Stomach (tissue), 9 donors: ENCODE results near the gene EXOSC5. TPM values are rescaled to one million over a fixed set of nuclear protein-coding genes. Genes with fewer than 3 reads are reported as not detected.

ENCODE experiments used
- DNase-seq, 2 donors: peaks; one replicate each; pipeline versions ENCODE4 v3.0.0 to v3.0.0-alpha.2; 2013 to 2019
- H3K27ac ChIP-seq, 5 donors: fragments of 200-600 bp in 4 of 5; sonication (generic) in 4 of 5; one replicate each; pipeline ENCODE4 v1.5.1; 2013 to 2019; ENCODE audit warnings: mild to moderate bottlenecking in 1 of 5, moderate library complexity in 1 of 5
- H3K27me3 ChIP-seq, 3 donors: fragments of 200-600 bp; sonication (generic); one replicate each; pipeline ENCODE4 v1.5.1; 2017 to 2019; ENCODE audit warnings: mixed run types in 1 of 3
- H3K36me3 ChIP-seq, 4 donors: fragments of 200-600 bp; sonication (generic); 1 replicate in 3 of 4; 2 replicates in 1 of 4; pipeline ENCODE4 v1.5.1; 2016 to 2019
- H3K4me1 ChIP-seq, 4 donors: fragments of 200-600 bp; sonication (generic); one replicate each; pipeline ENCODE4 v1.5.1; 2016 to 2019
- H3K4me3 ChIP-seq, 4 donors: fragments of 200-600 bp; sonication (generic) in 3 of 4; one replicate each; pipeline ENCODE4 v1.5.1; 2016 to 2019; ENCODE audit warnings: mild to moderate bottlenecking in 1 of 4
- H3K9me3 ChIP-seq, 4 donors: fragments of 200-600 bp; sonication (generic); one replicate each; pipeline ENCODE4 v1.5.1; 2016 to 2019
- EP300 ChIP-seq: sonication (generic); formaldehyde crosslinking; IDR thresholded peaks from one replicate; pipeline ENCODE4 v1.6.1; 2017; ENCODE audit warnings: antibody characterized with exemption
- POLR2A ChIP-seq, 4 donors: fragments of 450-650 bp; IDR thresholded peaks; one replicate each; pipeline ENCODE4 v1.6.1; 2016; ENCODE audit warnings: antibody characterized with exemption in 4 of 4, control low read depth in 2 of 4, mild to moderate bottlenecking in 1 of 4, moderate library complexity in 1 of 4
- POLR2AphosphoS5 ChIP-seq, 3 donors: sonication (generic); formaldehyde crosslinking; IDR thresholded peaks; one replicate each; pipeline ENCODE4 v1.6.1; 2016; ENCODE audit warnings: antibody characterized with exemption in 3 of 3
- WGBS, 5 donors: extraction: QIAGEN DNeasy Blood & Tissue Kit in 3 of 5; methylation state at CpG; one replicate each; pipeline versions ENCODE4 v1.1.5 to v1.1.7; 2013 to 2018; 5-methylcytosine and 5-hydroxymethylcytosine counted together
- intact Hi-C: fragments of 100-400 bp; cut with DNase I; formaldehyde crosslinking; loops from one replicate; pipeline ENCODE4 v1.15.1; 2023; ENCODE audit warnings: low total_unique reads
- polyA plus RNA-seq, 3 donors: library from polyadenylated mRNA; stranded (reverse); fragments of 200-250 nt; gene quantifications; one replicate each; pipeline ENCODE4 v1.2.3, GENCODE V29; 2013
- total RNA-seq, 5 donors: library from RNA; depleted of rRNA; stranded (reverse); fragments of >200 nt; gene quantifications; one replicate each; pipeline versions ENCODE4 v1.1.0 to v1.2.3, GENCODE V29; 2014 to 2016
- TF ChIP-seq, protein P1 (sequence below), 7 experiments: fragments of 450-650 bp in 4 of 7; fragments of 200-600 bp in 3 of 7; sonication (generic) in 3 of 7; IDR thresholded peaks; one replicate each; pipeline ENCODE4 v1.5.1; 2016 to 2019; ENCODE audit warnings: antibody characterized with exemption in 7 of 7, control low read depth in 2 of 7, mild to moderate bottlenecking in 1 of 7
- donor health status: healthy with polysubstance abuse.
- donor health status: Bipolar disorder and iron deficiency.
- donor health status: healthy.

The EXOSC5 gene
- total and polyA plus RNA-seq, 8 donors, result 4.8 to 131 (median 23.9) TPM

DNA sequence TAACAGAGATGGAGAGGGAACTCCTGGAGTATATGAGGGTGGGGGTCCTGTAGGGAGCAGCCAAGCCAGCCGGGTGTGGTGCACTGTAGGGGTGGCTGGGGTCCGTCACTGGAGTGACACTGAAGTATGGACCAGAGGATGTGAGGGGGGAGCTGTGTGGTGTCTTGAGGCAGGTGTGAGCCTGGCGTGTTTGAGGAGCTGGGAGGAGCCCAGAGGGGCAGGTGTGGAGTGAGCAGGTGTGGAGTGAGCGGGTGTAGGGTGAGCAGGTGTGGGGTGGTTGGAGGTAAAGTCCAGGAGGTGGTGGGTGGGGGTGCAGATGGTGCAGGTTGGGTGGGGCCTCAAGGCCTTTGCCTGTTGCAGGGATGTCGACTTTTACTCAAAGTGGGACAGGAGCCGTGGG, 24.2 kb upstream of the EXOSC5 start:
- H3K27me3 ChIP-seq, result no peaks in the 10 kb centered on the region
- 71 to 87% (median 79%) methylated on average over 6 of the region's 6 CpGs for WGBS, 5 donors
- TF ChIP-seq POLR2AphosphoS5 (IDR thresholded peaks at IDR 0.05) (no peak), POLR2A (IDR thresholded peaks at IDR 0.05) (no peak), EP300 (no peak)
- TF ChIP-seq, protein P1, sequence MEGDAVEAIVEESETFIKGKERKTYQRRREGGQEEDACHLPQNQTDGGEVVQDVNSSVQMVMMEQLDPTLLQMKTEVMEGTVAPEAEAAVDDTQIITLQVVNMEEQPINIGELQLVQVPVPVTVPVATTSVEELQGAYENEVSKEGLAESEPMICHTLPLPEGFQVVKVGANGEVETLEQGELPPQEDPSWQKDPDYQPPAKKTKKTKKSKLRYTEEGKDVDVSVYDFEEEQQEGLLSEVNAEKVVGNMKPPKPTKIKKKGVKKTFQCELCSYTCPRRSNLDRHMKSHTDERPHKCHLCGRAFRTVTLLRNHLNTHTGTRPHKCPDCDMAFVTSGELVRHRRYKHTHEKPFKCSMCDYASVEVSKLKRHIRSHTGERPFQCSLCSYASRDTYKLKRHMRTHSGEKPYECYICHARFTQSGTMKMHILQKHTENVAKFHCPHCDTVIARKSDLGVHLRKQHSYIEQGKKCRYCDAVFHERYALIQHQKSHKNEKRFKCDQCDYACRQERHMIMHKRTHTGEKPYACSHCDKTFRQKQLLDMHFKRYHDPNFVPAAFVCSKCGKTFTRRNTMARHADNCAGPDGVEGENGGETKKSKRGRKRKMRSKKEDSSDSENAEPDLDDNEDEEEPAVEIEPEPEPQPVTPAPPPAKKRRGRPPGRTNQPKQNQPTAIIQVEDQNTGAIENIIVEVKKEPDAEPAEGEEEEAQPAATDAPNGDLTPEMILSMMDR (IDR thresholded peaks at IDR 0.05), result no peak
- no peak overlapping the region for H3K4me3 ChIP-seq
- H3K9me3 ChIP-seq, result no peaks in the 10 kb centered on the region
- no peak for DNase-seq
- intact Hi-C loops, result no loop called here
- peak overlapping the region in 1 of 5 donors; percentile 60 for H3K27ac ChIP-seq
- H3K36me3 ChIP-seq, result peaks cover 68 to 100% (median 99%) of the 10 kb centered on the region in 4 donors
- H3K4me1 ChIP-seq, result peaks cover 5 to 52% (median 24%) of the 10 kb centered on the region in 4 donors

DNA sequence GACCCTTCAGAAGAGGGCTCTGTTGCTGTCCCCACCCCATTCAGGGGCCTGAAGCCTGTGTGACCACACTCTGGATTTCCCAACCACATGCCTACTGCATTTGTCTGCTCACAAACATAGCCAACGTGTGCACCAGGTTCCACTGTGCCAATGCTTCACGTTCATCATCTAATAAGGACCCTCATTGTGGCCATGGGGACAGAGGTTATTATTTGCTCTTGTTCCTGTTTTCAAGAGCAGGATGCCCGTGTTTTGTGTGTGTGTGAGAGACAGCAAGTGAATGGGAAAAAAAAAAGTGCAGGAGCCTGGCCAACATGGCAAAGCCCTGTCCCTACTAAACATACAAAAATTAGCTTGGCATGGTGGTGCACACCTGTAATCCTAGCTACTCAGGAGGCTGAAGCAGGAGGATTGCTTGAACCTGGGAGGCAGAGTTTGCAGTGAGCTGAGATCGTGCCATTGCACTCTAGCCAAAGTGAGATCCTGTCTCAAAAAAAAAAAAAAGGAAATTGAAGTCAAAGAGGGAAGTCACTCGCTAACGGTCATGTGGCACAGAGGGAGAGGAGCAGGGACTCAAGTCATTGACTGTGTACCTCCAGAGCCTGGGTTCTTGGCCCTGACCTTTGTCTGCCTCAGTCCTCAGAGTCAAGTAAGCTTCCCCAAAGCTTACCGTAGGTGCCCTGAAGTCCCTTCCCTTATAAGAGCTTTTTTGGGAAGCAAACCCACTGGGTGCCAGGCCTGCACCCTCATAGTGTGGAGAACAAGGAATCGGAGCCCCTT, 23.1 kb upstream of the EXOSC5 start:
- 71 to 80% (median 73%) methylated on average over 8 of the region's 8 CpGs for WGBS, 5 donors
- H3K27ac ChIP-seq, result peak overlapping the region in 3 of 5 donors; percentile 25 to 62 (median 60)

DNA sequence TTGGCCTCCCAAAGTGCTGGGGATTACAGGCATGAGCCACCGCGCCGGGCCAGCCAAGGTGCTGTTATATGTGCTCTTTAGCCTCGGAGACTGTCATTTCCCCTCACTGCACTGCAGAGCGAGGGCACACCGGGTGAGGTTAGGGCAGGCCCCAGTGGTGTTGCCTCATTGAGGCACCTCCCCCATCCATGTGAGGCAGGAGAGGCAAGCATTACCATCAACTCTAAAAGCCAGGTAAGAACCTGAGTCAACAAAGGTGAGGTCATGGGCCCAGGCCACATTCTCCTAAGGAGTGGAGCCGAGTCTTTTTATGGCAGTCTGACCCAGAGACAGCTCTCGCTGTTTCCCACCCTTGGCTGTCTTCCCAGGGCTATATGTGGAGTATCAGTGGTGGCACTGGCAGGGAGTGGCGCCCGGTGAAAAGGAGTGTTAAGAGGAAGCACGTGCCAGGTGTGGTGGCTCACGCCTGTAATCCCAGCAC, 19.1 kb upstream of the EXOSC5 start:
- no peak for TF ChIP-seq POLR2A (IDR thresholded peaks at IDR 0.05)
- no peak for TF ChIP-seq POLR2AphosphoS5 (IDR thresholded peaks at IDR 0.05)
- TF ChIP-seq EP300, result no peak
- TF ChIP-seq, protein P1 (IDR thresholded peaks at IDR 0.05), result no peak
- no peaks in the 10 kb centered on the region for H3K27me3 ChIP-seq
- 61 to 89% (median 77%) methylated on average over 12 of the region's 12 CpGs for WGBS, 5 donors
- peaks cover 67 to 96% (median 95%) of the 10 kb centered on the region in 4 donors for H3K36me3 ChIP-seq
- H3K4me3 ChIP-seq, result no peak overlapping the region
- intact Hi-C loops, result no loop called here
- peaks cover under 1 to 46% (median 4%) of the 10 kb centered on the region in 4 donors for H3K4me1 ChIP-seq
- peak overlapping the region in 2 of 5 donors; percentile 12 to 34 for H3K27ac ChIP-seq
- no peaks in the 10 kb centered on the region for H3K9me3 ChIP-seq
- no peak for DNase-seq

More for the DNA sequence above, 23.1 kb upstream of the EXOSC5 start:
- peaks cover 73 to 98% (median 97%) of the 10 kb centered on the region in 4 donors for H3K36me3 ChIP-seq
- H3K4me1 ChIP-seq, result peaks cover 3 to 49% (median 14%) of the 10 kb centered on the region in 4 donors
- intact Hi-C loops, result no loop called here
- no peak for DNase-seq
- TF ChIP-seq POLR2AphosphoS5 (IDR thresholded peaks at IDR 0.05) (no peak), EP300 (no peak), POLR2A (IDR thresholded peaks at IDR 0.05) (no peak)
- TF ChIP-seq, protein P1 (IDR thresholded peaks at IDR 0.05), result no peak
- no peak overlapping the region for H3K4me3 ChIP-seq
- H3K9me3 ChIP-seq, result no peaks in the 10 kb centered on the region
- H3K27me3 ChIP-seq, result no peaks in the 10 kb centered on the region

DNA sequence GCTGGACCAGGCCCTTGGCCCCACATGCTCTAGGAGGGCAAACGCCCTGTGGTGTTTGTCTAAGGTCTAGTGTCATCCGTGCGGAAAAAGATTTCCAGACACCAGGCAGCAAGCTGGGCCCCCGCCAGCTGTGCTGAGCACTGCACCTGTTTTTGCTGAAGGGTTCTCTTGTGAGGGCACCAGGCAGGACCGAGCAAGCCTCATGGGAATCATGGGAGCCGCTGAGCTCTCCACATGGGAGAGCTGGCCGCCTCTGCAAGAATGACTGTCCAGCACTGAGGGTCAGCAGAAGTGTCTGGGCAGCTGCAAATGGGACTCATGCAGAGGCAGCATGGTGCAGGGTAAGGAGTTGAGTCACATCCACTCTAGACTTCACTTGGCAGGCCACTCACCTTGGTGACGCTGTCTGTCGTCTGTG, 18.0 kb upstream of the EXOSC5 start:
- intact Hi-C loops, result no loop called here
- Histone ChIP-seq H3K27ac (no peak overlapping the region), H3K4me3 (no peak overlapping the region), H3K9me3 (no peaks in the 10 kb centered on the region), H3K27me3 (no peaks in the 10 kb centered on the region), H3K4me1 (peaks cover 0 to 46% (median 8%) of the 10 kb centered on the region in 4 donors), H3K36me3 (peaks cover 65 to 96% (median 94%) of the 10 kb centered on the region in 4 donors)
- peak in 1 of 2 donors; percentile 52 for DNase-seq
- TF ChIP-seq POLR2A (IDR thresholded peaks at IDR 0.05) (no peak), EP300 (no peak), POLR2AphosphoS5 (IDR thresholded peaks at IDR 0.05) (no peak)
- TF ChIP-seq, protein P1 (IDR thresholded peaks at IDR 0.05), result no peak
- 75 to 88% (median 78%) methylated on average over 5 to 9 of the region's 9 CpGs for whole genome bisulfite sequencing, 5 donors
